ENCODE results near the gene AIFM2.
"Not testable (repeated sequence)": the region's sequence is repeated elsewhere in the genome, so short reads cannot be mapped to it uniquely, and the experiment has no call there.

Gene AIFM2

DNA sequence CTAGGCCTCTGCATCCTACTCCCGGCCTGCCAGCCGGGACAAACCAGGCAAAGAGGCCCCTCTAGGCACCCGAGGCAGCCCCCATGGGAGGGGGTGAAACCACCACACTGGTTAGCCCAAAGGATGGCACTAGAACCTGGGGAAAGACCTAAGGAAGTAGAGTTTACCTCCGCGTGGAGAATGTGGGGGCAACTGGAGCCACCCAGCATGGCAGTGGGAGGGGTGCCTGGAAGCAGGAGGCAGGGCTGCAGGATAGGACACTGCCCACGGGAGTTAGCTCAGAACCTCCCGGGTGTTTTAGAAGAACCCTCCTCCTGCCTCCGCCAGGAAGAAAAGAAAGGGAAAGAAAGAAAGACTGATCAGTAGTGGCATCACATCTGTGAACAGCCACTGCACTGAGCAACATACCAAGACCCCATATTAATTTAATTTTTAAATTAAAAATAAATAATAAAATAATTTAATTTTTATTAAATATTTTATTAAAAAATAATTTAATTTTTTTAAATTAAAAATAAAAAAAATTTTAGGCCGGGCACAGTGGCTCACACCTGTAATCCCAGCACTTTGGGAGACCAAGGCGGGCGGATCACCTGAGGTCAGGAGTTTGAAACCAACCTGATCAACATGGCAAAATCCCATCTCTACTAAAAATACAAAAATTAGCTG lies 11.2 kb downstream of the AIFM2 start:
- no peak for DNase-seq

DNA sequence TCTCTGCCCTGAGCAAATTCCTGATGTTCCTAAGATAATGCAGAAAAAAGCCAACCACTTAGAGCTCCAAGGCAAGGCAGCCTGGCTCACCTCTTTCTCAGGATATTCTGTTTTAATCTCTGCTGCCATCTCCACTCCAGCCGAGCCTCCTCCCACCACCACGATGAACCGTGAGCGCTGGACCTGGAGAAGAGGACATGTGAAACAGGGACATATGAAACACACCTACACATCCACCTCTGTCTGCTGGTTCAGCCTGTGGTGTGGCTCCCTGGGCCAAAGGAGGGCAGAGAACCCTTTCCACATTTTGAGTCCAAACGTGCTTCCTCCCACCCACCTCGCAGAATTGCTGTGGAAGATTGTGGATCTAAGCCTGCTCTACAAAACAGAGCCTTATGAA lies 12.2 kb downstream of the AIFM2 start:
- DNase-seq, result no peak

DNA sequence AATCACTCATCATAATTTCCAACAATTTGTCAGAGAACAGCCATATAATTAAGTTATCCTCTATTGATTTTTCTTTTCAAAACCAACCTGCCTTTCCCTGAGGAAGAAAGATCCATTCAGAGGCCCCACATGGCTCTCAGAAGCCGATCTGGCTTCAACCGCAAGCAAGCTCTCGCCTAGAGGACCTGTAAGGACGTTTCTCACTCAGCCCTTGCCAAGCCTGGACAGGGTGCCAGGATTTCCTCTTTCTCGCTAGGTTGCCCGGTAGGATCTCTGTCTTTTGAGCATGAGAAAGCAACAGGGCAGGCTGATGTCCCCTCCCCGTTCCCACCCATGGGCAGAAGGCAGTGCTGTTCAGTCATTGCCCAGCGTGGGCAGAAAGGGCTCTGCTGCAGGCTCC lies 13.0 kb downstream of the AIFM2 start:
- no peak for DNase-seq

DNA sequence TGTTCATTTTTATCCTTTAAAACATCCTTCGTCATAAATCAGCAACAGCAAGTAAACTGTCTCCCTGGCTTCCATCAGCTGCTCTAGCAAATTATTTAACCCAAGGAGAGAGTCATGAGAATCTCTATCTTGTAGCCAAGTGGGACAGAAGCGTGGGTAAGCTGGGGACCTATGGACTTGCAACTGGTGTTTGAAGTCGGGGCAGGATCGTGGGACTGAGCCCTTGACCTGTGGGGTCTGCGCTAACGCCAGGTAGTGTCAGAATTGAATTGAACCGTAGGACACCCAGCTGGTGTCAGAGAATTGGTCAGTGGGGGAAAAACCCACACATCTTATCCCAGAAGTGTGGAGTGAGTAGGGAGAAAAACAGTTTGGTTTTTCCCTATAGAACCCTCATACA lies 13.4 kb downstream of the AIFM2 start:
- DNase-seq, result no peak

DNA sequence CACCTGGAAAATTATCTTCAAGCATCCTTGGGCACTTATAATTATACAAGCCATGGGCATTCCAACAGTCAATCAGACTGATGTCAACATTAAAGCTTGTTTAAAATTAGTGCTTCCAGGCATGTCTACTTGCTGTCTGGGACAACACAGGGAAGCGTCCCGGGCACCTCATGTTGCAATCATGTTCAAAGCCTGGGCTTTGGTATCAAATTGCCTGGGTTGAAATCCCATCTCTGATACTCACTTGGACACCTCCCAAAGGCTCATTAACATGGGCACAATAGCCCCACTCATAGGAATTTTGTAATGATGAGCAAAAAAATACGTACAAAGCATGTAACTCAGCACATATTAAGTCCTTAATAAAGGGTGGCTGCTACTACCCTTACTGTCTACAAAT lies 14.4 kb downstream of the AIFM2 start:
- DNase-seq, result no peak

DNA sequence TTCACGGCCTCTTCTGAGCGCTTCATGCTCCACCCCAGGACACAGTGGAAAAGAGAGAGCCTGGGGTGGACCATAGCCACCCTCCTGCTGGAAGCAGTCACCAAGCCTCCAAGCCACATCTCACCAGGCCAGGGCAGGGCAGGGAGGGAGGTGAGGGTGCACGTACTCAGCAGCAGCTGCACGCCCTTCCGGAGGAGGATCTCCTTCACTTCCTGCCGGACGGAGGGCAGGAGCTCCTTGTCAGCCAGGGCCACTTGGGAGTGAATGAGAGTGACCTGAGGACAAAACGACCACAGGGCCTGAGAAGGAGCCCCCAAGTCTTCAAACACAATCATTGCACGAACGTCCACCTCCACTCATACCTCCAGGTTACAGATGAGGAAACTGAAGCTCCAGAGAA lies 15.0 kb downstream of the AIFM2 start:
- DNase-seq, result no peak

DNA sequence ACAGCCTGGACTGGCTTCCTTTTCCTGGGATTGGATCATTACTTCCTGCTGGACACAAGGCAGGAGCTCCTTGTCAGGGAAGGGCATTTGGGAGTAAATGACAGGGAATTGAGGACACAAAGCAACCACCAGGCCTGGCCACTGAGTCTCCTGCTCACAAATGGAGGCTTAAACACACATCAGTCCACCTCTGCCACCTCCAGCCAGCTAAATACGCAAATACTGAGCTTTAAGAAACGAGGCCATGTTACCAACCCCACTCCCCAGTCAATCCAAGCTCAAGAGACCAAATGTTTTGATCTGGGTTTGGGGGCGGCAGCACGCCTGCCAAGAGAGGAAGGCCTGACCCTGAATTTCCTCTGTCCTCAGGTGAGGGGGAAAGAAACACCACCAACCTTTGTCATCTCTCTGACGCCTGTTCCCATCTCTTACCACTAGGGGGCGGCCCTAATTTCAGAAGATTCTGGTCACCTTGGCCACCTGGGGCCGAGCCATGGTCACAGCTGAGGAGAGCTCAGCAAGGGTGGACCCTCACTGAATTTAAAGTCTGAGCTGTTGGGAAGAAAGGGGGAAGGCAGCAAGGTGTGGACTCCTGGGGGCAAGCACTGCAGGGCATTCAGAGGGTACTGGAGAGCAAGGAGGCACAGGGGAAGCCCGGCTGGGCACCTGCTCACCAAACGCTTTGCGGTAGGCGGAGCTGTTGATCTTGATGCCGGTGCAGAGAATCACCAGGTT lies 16.5 kb downstream of the AIFM2 start:
- no peak for DNase-seq

DNA sequence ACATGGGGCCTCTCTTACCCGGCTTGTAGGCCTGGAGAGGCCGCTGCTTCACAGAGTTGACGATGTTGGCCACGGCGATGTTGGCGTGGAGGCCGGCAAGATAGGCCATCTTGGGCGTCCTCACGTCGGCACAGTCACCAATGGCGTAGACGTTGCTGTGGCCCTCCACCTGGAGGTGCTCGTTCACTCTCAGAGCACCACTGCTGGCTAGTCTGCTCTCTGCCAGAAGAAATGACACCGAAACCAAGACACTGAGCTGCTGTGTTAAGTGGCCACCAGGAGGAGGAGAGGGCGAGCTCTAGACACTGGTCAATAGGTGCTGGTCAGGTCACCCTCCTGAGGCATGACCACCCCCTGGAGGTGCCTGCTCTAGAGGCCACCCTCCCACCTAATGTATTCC lies 17.7 kb downstream of the AIFM2 start:
- DNase-seq, result no peak

DNA sequence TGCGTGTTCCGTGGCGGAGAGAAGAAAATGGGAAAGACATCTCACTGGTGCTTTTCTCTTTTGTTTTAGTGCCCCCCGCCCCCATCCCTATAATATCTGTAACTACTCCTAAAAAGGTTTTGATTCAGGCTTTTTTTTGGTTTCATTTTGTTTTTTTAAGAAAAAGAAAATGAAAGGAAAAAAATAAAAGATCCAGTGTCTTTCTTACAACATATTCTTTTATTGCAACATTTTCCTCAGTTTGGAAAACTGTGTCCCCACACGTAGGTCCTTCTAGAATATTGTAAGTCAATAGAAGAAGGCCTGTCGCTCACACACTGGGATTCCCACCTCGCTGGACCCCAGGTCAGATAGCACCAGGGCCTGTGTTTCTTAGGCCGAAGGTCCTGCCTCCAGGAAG lies 20.6 kb downstream of the AIFM2 start:
- no peak for DNase-seq

DNA sequence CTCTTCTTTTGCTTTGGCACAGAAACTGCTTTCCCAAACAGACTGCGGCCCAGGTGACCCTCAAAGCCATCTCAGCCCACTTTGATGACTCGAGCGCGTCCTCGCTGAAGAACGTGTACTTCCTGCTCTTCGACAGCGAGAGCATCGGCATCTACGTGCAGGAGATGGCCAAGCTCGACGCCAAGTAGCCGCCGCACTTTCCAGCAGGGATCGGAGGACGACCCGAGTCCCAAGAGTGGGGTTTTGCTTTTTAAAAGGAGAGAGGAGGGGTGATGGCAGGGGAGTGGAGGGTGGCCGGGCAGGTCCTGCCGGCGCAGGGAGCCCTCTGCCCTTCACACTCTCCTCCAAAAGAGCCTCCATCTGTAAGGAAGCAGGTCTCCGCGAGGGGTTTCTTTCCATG lies 21.1 kb downstream of the AIFM2 start:
- DNase-seq, result no peak

DNA sequence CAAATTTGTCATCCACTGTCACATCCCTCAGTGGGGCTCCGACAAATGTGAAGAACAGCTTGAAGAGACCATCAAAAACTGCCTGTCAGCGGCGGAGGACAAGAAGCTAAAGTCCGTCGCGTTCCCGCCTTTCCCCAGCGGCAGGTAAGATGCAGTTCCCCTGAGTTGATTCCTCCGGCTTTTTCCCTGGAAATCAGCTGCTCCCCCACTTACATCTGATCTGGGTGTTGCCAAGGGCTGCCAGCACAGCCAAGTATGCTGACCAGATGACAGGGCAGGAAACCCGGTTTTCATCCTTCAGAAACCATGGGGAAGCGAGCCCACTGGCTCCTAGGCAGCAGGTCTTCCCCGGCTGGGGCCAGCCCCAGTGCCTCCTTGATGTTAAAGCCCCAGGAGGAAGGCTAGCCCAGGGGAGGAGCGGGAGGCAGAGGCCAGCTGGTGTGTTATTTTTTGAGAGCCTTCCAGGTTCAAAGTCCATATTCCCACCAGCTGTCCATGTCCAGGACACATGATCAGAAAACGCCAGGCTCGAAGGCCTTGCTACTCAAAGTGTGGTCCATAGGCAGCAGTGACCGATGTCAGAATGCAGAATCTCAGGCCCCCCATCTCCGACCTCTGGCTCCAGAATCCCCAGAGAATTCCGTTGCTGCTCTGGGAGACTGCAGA lies 23.4 kb downstream of the AIFM2 start:
- DNase-seq, result no peak

DNA sequence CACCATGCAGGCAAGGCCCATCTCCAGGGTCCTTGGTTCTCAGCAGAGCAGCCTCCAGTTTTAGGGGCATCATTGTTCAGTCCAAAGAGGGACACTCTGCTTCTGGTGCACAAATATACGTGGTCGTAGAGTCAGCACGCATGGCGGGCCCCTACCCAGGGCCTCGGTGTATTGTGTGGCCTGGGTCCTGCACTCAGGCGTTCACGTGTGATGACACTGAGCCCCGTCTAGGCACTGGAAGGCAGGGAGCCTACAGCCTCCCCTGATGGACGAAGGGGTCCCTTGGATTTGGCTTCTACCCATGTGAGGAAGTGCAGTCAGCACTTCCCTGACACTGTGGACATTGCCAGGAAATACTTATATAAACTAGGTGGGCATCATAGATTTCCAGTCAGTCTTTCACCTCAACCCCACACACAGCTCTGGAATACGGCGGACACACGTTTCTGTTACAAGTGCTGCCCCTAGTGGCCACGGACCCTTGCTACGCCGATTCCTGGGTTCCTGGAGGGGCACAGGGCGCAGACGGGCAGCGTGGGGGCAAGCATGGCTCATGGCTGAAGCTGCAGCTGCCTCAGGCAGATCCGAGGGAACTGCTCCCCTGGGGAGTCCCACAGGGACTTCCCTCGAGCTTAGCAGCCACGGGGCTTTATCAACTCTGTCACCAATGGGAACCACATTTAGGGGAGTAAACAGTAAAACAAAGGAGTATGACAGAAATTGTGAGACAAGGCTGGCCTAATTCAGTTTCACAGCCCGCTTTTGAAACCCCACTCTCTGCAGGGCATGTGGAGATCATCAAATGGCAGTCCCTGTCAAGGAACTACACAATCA lies 25.4 kb downstream of the AIFM2 start:
- no peak for DNase-seq

DNA sequence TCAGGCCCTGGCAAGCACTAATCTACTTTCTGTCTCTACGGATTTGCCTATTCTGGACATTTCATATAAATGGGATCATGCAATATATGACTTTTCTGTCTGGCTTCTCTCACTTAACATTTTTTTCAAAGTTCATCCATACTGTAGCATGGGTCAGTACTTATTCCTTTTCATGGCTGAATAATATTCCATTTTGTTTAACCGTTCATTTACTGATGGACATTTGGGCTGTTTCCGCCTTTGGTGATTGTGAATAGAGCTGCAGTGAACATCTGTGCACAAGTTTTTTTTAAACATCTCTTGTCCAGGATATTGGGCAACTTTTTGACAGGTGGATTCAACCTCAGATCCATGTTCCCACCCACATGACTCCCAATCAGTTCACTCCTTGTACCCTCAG lies 31.0 kb downstream of the AIFM2 start:
- DNase-seq, result no peak

DNA sequence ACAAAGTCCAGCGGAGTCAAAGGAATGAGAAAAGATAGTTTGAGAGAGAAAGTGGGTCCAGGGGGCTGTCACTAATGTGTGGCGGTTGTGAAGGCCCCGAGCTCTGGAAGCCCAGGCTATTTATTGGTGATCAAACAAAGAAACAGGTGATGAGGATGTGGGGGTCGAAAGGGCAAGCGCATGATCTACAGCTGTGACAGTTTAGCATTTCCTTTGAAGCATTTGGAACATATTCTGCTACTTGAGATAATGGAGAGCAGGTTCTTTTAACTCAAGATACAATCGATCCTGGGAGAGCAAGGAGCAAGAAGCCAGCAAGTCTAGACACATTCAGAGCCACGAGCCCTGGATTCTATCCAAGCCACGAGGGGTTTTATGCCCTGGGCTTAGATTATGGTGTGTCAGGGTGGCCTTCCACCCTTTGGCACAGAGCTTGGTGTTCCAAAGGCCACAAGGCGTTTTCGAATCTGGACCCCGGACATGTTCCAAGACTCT lies 31.5 kb downstream of the AIFM2 start:
- DNase-seq, result not testable (repeated sequence)

DNA sequence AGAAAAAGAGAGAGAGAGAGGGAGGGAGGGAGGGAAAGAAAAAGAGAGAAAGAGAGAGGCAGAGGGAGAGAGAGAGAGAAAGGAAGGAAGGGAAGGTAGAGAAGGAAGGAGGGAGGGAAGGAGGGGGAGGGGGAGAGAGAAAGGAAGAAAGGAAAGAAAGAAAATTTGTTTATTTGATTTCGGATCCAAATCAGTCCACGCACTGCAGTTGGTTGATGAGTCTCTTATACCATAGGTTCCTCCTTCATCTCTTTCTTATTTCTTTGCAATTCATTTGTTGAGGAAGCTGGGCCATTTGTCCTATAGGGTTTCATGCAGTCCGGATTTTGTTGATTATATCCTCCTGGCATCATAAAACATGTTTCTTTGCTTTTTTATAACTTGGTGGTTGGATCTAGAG lies 34.4 kb downstream of the AIFM2 start:
- DNase-seq, result no peak

DNA sequence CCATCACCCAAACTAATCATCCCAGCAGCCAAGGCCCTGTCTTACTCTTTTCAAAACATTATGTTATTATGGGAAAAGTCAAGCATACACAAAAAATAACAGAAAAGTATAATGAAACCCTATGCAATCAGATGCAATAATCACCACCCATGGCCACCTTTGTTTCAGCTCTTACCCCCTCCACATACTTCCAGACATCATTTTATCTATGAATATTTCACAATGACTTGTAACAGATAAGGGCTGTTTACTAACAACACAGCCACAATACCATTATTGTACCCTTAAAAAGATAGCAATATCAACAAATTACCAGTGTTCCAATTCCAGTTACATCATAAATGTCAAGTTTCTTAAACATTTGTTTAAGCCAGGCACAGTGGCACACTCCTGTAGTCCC lies 35.2 kb downstream of the AIFM2 start:
- DNase-seq, result no peak

DNA sequence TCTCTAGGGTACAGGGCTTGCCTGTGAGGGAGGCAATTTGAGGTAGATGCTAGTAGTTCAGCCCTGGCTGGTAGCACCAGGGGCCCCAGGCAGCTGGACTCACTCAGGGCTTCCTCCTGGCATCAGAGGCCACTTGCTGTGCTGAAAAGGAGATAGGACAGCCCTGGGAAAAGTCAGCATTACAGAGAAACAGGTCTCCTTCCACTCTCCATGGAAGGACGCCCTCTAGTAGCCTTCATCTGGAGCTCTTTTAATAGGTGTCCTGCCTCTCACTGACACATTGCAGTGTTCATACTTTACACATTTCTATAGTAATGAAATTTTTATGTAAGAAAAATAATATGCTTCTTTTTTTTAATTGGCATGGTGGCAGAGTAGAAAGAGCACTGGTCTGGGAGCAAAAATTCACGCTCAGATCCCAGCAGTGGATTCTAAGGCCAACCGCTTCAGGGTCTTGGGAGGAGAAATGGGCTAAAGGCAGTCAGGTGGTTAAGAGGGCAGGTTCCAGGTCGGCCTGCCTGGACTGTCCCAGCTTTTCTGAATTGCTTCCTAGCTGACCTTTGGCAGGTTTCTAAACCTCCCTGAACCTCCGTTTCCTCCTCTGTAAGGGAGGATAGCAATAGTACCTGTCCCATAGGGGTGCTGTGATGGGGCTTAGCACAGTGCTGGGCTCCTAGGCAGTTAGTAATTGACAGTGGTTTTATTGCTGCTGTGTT lies 35.8 kb downstream of the AIFM2 start:
- DNase-seq, result no peak

DNA sequence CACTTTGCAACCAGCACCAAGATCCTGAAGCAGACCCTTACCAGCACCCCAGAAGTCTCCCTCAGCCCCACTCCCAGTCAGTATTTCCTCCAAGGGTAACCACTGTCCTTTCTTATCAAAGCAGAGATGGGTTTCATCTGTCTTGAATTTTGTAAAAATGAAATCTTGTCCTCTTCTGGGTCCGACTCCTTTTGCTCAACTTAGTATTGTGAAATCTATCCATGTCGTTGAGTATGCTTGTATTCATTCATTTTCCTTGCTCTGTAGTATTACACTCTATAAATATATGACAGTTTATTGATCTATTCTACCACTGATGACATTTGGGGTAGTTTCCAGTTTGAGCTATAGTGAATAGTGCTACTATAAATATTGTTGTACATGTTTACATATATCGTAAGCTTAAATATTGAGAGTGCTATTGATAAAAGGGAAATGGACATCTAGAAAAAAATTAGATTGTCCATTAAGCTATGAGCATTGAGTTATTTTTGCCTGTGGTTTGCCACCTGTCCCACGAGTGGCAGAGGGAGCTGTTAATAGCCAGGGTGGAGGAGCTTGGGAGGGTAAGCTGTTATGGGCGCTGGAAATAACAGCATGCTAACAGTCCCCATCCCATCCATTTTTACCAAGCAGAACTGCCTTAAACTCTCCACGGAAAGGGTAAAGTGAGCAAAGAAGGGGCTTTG lies 36.5 kb downstream of the AIFM2 start:
- DNase-seq, result no peak

DNA sequence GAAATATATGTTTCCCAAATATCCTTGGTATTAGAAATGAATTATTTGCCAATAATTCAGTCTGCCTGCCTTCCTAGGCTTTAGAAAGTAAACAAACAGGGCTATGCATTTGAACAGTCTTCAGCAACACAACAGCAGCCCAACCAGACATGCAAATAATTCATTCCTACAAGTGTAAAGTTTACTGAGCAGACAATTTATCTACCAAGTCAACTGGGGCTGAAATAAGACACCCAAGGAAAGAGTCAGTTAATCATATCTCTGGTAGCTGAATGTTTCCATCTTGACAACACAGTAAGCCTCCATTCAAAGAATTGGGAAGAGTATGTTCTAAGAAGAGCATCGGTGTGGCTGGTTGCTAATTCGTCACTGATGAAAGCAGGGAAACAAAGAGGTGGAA lies 38.4 kb downstream of the AIFM2 start:
- no peak for DNase-seq

DNA sequence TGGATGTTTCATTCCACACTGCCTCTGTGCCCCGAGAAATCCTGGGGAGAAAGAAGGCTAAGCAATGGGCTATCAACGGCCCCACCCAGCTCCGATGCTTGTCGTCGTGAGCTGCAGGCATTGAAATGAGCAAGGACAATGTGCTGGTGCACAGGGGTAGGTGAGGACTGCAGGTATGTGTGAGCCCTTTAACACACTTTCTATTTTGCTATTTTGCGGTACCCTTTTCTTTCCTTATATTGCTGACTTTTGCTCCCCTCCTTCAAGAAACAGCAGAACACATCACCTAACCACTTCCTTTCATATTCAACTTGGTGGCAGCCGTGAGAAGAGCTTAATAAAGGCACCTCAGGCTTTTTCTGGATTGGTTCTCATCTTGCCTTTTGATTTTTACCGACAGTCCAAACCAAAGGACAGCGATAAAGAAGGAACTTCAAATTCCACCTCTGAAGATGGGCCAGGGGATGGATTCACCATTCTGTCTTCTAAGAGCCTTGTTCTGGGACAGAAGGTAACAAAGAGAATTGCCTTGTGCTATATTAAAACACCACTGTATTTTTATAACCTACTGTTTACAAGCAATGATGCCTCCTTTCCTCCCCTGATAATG lies 39.2 kb downstream of the AIFM2 start:
- no peak for DNase-seq

DNA sequence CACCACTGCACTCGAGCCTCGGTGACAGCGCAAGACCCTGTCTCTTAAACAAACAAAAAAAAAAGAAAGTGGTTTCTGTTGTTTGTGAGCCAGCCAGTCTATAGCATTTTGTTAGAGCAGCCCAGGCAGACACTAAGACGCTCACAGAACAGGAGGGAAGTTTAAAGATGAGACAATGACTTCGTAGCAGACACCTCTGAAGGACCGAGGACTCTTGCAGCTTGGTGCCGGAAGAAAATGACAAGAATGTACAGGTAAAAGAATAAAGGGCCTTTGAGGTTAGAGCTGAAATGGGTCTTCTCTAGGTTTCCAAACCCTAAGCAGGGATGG lies 40.3 kb downstream of the AIFM2 start:
- DNase-seq, result no peak

DNA sequence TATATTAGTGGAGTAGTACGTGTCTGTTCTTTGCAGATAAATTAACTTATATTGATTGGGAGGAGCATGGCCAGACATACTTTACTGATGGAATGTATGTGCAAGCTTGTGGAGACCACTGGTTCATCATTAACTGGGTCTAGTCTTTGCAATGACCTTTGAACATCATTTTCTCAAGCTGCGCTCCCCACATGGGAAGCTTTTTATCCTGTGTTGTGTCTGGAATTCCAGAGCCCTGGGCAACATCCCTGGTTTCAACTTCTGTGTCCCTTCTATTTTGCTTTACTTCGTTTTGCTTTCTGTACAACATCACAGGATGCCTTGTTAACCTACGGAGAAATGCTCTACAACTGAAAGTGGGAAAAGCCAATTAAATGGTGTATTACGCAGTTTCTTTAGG lies 41.7 kb downstream of the AIFM2 start:
- DNase-seq, result no peak
